ENCODE measurements around the gene SCLY.

Gene SCLY

DNA sequence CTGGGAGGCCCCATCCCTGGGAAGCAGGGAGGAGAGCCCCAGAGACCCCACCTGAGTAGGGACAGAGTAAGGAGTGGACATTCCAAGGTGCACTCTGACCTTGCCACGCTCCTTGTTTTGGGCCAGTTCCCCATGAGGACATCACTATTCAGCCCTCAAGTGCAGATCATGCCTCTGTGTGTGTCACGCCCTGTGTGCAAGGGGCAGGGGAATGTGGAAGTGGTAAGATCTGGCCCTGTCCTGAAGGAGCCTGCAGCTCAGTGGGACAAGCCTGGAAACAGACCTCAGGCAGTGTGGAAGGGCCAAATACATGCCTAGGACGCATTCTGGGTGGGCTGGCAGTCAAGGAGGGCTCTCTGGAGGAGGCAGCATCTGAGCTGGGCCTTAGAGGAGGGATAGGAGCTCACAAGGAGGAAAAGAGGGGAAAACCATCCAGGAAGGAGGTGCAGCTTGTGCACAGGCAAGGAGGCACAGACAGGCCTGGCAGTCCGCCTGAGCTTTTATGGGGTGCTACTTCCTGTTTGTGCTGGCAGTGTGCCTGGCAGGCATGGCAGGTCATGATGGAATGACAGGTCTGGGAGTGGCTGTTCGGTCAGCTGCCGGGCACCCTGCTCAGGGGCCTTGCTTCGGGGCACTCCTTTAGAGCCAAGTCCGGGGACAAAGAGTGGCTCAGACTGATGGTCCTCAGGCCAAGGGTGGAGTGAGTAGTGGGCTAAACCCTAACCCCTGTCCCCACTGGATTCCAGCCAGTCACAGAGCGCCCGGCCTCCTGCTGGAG is 80.9 kb downstream of the SCLY start:
- DNase-seq = no peak

DNA sequence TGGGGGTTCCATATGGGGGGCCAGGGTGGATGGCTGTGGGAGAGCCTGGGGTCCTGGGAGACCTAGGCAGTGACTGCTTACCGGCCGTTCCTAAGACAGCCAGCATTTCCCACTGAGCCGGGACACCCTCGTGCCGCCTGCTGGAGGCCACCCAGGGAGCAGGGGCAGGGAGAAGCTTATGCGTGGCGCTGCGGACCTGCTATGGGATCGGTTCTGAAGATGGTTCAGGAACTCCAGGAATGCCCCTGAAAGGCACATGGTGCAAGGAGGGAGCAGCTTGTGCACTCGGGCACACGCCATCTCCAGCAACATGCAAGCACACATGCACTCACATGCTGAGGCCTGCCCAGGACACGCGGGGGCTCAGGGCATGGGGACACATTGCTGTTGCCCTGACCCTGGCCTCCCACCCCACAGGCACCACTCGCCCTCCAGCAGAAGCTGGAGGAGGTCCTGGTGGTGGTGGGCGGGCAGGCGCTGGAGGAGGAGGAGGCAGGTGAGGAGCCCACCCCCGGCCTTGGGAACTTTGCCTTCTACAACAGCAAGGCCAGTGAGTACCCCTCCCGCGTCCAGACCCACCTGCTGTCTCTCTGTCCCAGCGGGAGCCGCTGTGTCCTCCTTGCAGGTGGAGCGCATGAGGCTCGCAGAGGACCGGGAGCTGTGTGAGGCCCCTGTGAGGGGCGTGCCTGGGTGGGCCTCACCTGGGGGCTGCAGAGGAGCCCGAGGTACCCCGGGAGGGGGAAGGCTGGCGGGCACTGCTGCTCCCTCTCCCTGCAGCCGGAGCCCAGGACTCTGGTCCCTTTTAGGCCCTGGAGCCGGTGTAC is 81.8 kb downstream of the SCLY start:
- DNase-seq = no peak

DNA sequence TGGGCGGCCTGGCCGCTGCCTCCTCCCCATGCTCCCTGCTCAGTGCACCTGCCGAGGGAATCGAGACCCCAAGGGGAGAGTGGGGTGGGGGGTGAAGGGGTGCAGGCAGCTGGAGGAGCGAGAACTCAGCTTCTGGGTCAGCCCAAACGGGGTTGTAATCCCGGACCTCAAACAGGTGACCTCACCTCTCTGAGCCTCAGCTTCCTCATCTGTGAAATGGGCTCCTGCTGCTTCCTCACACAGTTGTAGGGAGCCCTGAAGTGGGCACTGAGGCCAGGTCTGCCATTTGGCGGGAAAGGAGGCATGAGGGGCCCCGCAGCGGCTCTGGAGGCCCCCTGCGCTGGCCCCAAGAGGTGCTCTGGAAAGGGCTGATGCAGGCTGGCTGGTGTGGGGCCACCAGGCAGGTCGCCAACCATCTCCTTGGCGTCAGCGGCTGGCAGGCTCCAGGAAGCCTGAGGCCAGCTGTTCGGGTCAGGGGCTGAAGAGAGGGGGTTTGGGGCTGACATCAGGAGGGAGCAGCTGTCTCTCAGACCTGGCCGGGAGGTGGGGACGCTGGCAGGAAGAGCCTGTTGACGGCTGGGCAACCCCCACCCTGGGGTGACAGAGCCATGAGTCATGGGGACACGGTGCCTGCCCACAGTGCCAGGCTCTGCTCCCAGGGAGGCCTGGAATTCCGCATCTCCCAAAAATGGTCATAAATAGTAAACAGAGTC is 82.6 kb downstream of the SCLY start:
- DNase-seq = no peak

DNA sequence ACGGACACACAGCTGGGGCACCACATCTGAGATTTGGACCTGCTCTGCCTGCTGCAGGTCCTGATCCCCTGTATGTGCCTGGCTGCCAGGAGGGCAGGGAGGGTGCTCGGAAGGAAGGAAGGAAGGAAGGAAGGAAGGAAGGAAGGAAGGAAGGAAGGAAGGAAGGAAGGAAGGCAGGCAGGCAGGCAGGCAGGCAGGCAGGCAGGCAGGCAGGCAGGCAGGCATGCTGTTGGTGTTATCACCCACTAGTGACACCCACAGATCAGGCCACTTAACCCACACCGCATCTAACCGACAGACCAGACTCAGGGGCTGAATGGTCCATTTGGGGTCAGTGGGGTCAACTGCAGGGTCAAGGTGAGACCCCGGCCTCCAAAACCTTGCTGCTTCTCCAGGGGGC is 83.5 kb downstream of the SCLY start:
- DNase-seq = no peak

DNA sequence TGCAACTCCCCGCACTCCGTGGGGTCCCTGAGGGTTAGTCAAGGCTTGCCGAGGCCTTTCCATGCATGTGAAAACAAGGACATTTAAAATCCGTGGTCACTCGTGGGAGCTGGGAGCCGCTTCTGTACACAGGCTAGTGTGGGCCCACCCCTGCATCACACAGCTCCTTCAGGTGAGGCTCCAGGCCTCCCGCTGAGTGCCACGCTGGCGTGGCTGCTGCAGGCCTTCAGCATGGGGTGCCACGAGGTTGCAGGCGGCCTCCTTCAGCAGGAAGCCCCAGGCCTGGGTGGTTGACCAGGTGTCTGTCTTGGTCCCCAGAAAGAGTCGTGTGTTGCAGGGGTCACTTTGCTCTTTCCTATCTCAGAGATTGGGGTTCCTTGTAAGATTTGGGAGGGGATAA is 84.2 kb downstream of the SCLY start:
- no peak for DNase-seq

DNA sequence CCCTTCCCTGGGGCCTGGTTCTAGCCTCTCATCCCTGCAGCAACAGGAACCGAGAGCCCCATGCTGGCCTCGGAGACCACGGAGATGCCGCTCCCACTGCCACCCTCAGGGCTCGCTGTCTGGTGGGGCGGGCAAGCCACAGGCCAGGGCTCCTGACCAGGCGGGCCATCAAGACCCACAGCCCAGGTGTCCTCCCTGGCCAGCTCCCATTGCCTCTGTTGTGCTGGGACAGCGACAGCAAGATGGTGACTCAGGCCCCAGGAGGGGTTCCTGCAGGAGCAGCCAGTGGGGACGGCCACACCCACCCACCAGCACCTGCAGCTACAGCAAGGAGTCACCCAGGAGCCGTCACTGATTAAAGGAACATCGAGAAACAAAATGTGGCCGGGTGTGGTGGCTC is 85.0 kb downstream of the SCLY start:
- DNase-seq = no peak

DNA sequence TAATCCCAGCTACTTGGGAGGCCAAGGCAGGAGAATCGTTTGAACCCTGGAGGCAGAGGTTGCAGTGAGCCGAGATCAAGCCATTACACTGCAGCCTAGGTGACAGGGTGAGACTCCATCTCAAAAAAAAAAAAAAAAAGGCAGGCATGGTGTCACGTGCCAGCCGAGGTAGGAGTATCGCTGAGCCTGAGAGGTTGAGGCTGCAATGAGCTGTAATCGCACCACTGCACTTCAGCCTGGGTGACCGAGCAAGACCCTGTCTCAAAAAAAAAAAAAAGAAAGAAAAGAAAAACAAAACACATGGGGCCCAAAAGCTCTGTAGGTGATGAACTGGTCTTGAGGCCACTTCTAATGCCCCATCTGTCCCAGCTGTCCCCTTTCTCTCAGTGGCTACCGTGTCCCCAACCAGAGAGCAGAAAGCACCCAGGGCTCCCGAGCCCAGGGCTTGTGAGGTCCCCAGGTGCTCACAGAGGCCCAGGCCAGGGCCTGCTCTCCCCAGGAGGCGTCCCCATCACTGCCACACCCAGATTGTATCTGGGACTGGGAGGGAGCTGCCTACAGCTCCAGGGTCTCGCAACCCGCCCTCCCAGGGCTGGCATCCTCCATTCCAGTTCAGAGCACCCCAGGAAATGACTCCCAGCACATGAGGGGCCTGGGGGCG is 86.2 kb downstream of the SCLY start:
- DNase-seq = no peak

DNA sequence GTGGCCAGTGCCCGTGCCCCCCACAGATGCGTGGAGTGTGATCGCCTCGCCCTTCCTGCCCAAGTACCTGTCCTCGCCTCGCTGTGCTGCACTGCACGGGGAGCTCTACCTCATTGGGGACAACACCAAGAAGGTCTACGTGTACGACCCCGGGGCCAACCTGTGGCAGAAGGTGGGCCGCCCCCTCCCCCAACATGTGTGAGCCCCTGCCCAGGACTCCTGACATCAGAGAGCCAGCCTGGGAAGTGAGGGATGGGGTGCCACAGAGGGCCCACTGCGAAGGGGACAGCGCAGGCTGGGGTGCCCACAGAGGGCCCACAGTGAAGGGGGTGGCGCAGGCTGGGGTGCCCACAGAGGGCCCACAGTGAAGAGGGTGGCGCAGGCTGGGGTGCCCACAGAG is 88.2 kb downstream of the SCLY start:
- DNase-seq = no peak

Measured in cortex of kidney (tissue), 1 donor.